ENCODE data around the gene CEPT1.

Gene CEPT1

DNA sequence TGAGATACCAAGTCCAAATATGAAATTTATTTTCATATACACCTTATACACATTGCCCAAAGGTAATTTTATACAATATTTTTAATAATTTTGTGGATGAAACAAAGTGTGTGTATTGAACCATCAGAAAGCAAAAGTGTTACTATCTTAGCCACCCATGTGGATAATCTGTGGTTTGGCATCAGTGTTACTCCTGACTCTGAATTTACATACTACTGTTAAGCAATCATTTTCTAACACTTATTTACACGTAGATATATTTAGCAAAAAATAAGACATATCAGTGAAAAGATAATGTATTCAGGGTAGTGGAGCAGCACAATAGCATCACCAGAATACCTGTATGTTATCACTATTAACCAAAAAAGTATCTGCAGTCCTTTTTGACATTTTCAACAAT lies 36.7 kb downstream of the CEPT1 start:
- no peak for DNase-seq (ENCODE audit: low read depth)
- no peak overlapping the region for H3K9ac ChIP-seq (ENCODE audit: low read length)
- peaks cover 64% of the 10 kb centered on the region for H3K36me3 ChIP-seq (ENCODE audit: control insufficient read depth, insufficient read depth, low read length, severe bottlenecking)
- H3K4me1 ChIP-seq (ENCODE audit: control insufficient read depth, insufficient read depth, low read length) = peaks cover 26% of the 10 kb centered on the region
- no peaks in the 10 kb centered on the region for H3K27me3 ChIP-seq (replicated peaks; ENCODE audit: control insufficient read depth, insufficient read depth, low read length)
- H3K9me3 ChIP-seq (ENCODE audit: control insufficient read depth, low read length) = no peaks in the 10 kb centered on the region
- H3K4me3 ChIP-seq (ENCODE audit: low read length) = no peak overlapping the region

DNA sequence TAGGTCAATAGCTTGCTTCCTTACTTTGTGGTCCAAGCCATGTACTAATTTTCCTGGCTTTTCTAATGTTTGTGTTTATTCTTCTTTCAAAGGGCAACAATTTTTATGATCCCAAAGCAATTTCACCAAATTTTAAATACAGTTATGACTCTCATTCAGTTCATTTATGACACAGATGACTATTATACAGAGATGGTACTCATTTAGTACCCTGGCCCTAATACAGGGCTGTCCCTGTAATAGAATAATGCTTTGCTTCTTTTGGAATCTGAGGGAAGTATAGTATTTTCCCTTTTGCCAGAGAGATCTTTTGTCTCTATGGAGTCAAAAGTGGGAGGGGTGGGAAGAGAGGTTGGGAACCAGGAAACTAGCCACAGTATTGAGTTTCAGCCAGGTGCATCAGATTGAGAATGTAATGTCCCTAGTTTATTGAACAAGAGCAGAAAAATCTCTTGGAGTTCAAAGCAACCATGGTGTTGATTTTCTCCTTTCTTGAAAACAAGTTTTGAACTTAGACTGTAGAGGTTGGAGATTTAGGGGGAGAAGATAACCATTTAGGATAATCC lies 40.0 kb downstream of the CEPT1 start:
- peaks cover 36% of the 10 kb centered on the region for H3K4me1 ChIP-seq (ENCODE audit: control insufficient read depth, insufficient read depth, low read length)
- no peak for DNase-seq (ENCODE audit: low read depth)

DNA sequence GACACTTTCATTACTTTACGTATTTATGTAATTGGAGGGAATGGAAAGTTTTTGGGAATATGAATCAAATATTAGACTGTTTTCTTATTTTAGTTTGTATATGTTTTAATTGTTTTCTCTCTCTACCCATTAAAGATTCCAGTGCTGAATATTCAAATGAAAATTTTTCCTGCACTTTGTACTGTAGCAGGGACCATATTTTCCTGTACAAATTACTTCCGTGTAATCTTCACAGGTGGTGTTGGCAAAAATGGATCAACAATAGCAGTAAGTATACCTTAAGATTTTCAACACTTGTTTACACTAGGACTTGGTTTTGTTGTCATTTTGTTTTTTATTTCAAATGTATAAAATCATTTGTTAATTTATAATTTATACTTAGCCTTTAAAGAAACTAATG lies 42.0 kb downstream of the CEPT1 start:
- Histone ChIP-seq H3K9ac (ENCODE audit: low read length) (no peak overlapping the region), H3K4me3 (ENCODE audit: low read length) (no peak overlapping the region), H3K4me1 (ENCODE audit: control insufficient read depth, insufficient read depth, low read length) (peaks cover 49% of the 10 kb centered on the region), H3K9me3 (ENCODE audit: control insufficient read depth, low read length) (no peaks in the 10 kb centered on the region), H3K36me3 (ENCODE audit: control insufficient read depth, insufficient read depth, low read length, severe bottlenecking) (peaks cover 75% of the 10 kb centered on the region), H3K27me3 (replicated peaks; ENCODE audit: control insufficient read depth, insufficient read depth, low read length) (no peaks in the 10 kb centered on the region)
- no peak for DNase-seq (ENCODE audit: low read depth)

More for the DNA sequence above, 40.0 kb downstream of the CEPT1 start:
- Histone ChIP-seq H3K4me3 (ENCODE audit: low read length) (no peak overlapping the region), H3K27me3 (replicated peaks; ENCODE audit: control insufficient read depth, insufficient read depth, low read length) (no peaks in the 10 kb centered on the region), H3K9ac (ENCODE audit: low read length) (peak overlapping the region; percentile 7), H3K36me3 (ENCODE audit: control insufficient read depth, insufficient read depth, low read length, severe bottlenecking) (peaks cover 69% of the 10 kb centered on the region), H3K9me3 (ENCODE audit: control insufficient read depth, low read length) (no peaks in the 10 kb centered on the region)

DNA sequence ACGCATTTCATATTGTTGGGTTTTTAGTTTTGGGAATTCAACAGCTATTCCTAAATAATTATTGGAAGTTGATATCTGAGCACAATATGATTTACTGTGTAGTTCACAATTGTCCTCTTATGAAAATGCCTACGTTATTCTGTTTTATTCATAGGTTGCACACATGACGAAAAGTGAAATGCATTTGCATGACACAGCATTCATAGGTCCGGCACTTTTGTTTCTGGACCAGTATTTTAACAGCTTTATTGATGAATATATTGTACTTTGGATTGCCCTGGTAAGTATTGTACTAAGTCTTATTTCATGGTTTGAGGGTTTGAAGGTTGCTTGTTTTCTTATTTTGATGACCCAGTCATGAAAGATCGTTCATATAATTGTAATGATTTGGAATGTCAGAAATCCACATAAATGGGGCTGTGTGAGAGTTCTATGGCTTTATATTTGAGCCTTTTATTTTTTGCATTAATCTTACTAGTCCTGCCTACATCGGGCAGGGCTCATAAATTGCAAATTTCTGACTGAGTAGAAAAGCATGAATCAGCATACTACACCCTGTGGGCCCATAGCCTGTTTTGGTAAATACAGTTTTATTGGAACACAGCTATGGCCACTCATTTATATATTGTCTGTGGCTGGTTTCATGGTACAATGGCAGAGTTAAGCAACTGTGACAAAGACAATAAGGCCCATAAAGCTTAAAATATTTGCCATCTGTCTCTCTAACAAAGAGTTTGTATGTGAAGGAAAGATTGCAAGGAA lies 43.5 kb downstream of the CEPT1 start:
- peaks cover 49% of the 10 kb centered on the region for H3K4me1 ChIP-seq (ENCODE audit: control insufficient read depth, insufficient read depth, low read length)
- H3K27me3 ChIP-seq (replicated peaks; ENCODE audit: control insufficient read depth, insufficient read depth, low read length) = no peaks in the 10 kb centered on the region
- peak; percentile 18 for DNase-seq (ENCODE audit: low read depth)
- H3K4me3 ChIP-seq (ENCODE audit: low read length) = no peak overlapping the region
- no peaks in the 10 kb centered on the region for H3K9me3 ChIP-seq (ENCODE audit: control insufficient read depth, low read length)
- H3K9ac ChIP-seq (ENCODE audit: low read length) = peak overlapping the region; percentile 13
- H3K36me3 ChIP-seq (ENCODE audit: control insufficient read depth, insufficient read depth, low read length, severe bottlenecking) = peaks cover 78% of the 10 kb centered on the region

DNA sequence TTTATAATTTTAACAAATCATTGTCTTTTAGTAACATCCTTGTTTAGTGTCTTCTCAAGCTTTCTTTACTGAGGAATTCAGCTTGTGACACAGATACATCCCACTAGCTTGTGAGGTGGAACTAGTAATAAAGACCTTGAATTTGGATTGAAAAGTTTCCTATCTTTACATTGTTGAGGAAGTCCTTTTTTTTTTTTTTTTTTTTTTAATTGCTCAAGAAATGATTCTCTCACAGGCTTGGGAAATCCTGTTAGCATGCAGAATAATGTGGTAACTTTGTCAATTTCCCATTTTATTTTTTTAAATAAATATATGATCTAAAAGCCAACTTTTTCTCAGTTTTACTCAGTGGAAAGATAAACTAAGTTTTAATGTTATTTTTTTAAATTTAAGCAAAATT lies 44.6 kb downstream of the CEPT1 start:
- peak overlapping the region; percentile 58 for H3K9ac ChIP-seq (ENCODE audit: low read length)
- H3K4me3 ChIP-seq (ENCODE audit: low read length) = no peak overlapping the region
- no peaks in the 10 kb centered on the region for H3K27me3 ChIP-seq (replicated peaks; ENCODE audit: control insufficient read depth, insufficient read depth, low read length)
- DNase-seq (ENCODE audit: low read depth) = no peak
- peaks cover 46% of the 10 kb centered on the region for H3K4me1 ChIP-seq (ENCODE audit: control insufficient read depth, insufficient read depth, low read length)
- no peaks in the 10 kb centered on the region for H3K9me3 ChIP-seq (ENCODE audit: control insufficient read depth, low read length)
- H3K36me3 ChIP-seq (ENCODE audit: control insufficient read depth, insufficient read depth, low read length, severe bottlenecking) = peaks cover 78% of the 10 kb centered on the region

DNA sequence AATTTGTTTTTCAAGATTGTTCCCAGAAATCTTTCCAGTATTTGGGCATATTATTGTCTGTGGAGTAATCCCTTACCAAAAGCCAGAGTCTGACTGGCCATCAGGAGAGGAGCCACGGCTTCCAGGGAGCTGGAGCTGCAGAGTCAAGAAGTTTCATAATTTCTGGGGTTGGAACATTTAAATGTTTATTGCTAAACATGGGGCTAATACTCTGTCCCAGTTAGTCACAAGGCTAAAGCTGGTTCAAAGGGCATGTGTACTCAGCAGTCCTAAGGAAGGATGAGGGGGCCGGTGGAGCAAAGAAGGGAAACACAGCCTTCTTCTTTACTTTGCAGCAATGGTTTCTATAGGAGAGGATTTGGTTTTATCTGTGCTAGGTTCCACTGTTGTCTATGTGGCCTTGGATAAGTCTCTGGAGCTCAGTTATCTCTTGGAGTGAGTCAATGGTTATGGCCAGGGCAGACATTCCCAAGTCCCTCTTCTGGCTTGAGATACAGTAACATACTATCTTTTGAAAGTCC lies 51.0 kb downstream of the CEPT1 start:
- DNase-seq (ENCODE audit: low read depth) = peak; percentile 42
- peak overlapping the region; percentile 84 for H3K9ac ChIP-seq (ENCODE audit: low read length)
- peaks cover 33% of the 10 kb centered on the region for H3K36me3 ChIP-seq (ENCODE audit: control insufficient read depth, insufficient read depth, low read length, severe bottlenecking)
- peaks cover 65% of the 10 kb centered on the region for H3K4me1 ChIP-seq (ENCODE audit: control insufficient read depth, insufficient read depth, low read length)
- peak overlapping the region; percentile 45 for H3K4me3 ChIP-seq (ENCODE audit: low read length)
- H3K9me3 ChIP-seq (ENCODE audit: control insufficient read depth, low read length) = no peaks in the 10 kb centered on the region
- H3K27me3 ChIP-seq (replicated peaks; ENCODE audit: control insufficient read depth, insufficient read depth, low read length) = no peaks in the 10 kb centered on the region

DNA sequence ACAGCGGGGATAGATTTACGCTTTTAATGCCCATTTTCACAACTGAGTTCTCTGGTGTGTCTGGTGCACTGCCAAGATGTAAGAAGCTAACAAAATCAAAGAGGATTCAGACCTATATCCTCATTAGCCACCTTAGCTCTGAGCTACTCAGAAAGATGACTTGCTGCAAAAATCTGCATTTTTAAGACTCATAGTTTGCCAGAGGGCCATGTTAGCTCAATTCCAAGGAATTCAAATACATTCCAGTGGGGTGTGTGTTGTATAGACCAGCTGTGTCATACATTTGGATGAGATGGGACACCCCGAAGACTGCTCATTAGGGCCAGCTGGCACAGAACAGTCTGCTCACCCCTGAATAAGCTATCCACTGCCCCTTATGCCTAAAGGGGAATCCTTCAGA lies 51.5 kb downstream of the CEPT1 start:
- peak; percentile 71 for DNase-seq (ENCODE audit: low read depth)
- H3K9ac ChIP-seq (ENCODE audit: low read length) = peak overlapping the region; percentile 84
- no peaks in the 10 kb centered on the region for H3K27me3 ChIP-seq (replicated peaks; ENCODE audit: control insufficient read depth, insufficient read depth, low read length)
- H3K4me3 ChIP-seq (ENCODE audit: low read length) = peak overlapping the region; percentile 45
- peaks cover 62% of the 10 kb centered on the region for H3K4me1 ChIP-seq (ENCODE audit: control insufficient read depth, insufficient read depth, low read length)
- H3K36me3 ChIP-seq (ENCODE audit: control insufficient read depth, insufficient read depth, low read length, severe bottlenecking) = peaks cover 28% of the 10 kb centered on the region
- no peaks in the 10 kb centered on the region for H3K9me3 ChIP-seq (ENCODE audit: control insufficient read depth, low read length)

DNA sequence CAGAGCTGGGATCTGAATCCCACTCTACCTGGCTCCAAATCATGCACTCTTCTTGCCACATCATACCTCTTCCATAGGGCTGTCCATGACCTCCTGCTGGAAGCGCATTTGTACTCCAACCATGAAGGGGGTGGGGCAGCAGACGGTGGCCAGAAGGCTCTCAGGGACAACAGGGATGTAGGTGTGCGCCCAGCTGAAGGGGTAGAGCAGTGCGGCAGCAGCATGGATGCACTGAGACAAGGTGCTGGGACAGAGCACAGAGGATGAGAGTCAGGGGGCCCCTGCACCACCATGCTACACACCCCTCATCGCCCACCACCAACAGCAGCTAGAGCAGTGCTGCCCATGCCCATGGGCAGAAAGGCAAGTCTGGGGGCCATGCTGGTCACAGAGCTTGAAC lies 52.1 kb downstream of the CEPT1 start:
- H3K4me3 ChIP-seq (ENCODE audit: low read length) = peak overlapping the region; percentile 45
- DNase-seq (ENCODE audit: low read depth) = no peak
- no peaks in the 10 kb centered on the region for H3K27me3 ChIP-seq (replicated peaks; ENCODE audit: control insufficient read depth, insufficient read depth, low read length)
- peak overlapping the region; percentile 84 for H3K9ac ChIP-seq (ENCODE audit: low read length)
- peaks cover 62% of the 10 kb centered on the region for H3K4me1 ChIP-seq (ENCODE audit: control insufficient read depth, insufficient read depth, low read length)
- H3K9me3 ChIP-seq (ENCODE audit: control insufficient read depth, low read length) = no peaks in the 10 kb centered on the region
- peaks cover 22% of the 10 kb centered on the region for H3K36me3 ChIP-seq (ENCODE audit: control insufficient read depth, insufficient read depth, low read length, severe bottlenecking)

DNA sequence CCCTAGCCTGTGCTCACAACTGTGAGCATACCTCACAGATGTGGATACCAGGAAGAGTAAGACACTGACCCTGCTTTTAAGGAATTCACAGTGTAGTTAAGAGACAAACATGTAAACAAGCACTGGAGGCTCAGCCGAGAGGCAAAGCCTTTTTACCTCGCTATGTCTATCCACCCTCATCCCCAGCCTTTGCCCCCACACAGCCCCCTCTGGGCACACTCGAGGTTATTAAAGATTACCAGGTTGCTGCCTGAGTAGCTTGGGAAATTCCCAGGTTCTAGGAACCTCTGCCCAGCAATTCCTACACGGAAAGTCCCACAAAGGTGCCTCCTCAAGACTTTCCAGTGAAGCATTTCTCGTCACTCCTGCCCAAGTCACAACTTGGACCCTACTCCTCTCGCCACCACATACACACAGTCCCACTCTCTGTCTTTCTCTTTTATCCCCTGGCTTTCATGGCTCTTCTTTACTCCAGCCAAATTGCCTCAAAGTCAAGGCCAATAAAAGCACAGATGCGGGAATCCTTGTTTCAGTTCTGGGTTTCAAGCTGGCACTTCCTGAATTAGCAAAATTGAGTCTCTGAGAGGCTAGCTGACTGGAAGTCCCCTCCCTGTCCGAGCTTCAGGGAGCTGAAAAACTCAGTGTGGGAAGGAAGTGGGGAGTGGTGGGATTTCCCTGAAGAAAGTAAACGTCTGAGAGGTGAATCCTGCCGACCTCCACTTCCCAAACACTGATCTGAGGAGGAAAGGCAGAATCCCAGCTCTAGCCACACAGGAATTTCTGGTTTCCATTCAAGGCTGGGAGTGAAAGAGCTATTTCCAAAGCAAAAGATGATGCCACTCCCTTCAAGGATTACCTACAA lies 52.9 kb downstream of the CEPT1 start:
- Histone ChIP-seq H3K27me3 (replicated peaks; ENCODE audit: control insufficient read depth, insufficient read depth, low read length) (no peaks in the 10 kb centered on the region), H3K9ac (ENCODE audit: low read length) (peak overlapping the region; percentile 84), H3K4me3 (ENCODE audit: low read length) (peak overlapping the region; percentile 45), H3K4me1 (ENCODE audit: control insufficient read depth, insufficient read depth, low read length) (peaks cover 68% of the 10 kb centered on the region), H3K36me3 (ENCODE audit: control insufficient read depth, insufficient read depth, low read length, severe bottlenecking) (peaks cover 14% of the 10 kb centered on the region), H3K9me3 (ENCODE audit: control insufficient read depth, low read length) (no peaks in the 10 kb centered on the region)
- peak; percentile 18 for DNase-seq (ENCODE audit: low read depth)

DNA sequence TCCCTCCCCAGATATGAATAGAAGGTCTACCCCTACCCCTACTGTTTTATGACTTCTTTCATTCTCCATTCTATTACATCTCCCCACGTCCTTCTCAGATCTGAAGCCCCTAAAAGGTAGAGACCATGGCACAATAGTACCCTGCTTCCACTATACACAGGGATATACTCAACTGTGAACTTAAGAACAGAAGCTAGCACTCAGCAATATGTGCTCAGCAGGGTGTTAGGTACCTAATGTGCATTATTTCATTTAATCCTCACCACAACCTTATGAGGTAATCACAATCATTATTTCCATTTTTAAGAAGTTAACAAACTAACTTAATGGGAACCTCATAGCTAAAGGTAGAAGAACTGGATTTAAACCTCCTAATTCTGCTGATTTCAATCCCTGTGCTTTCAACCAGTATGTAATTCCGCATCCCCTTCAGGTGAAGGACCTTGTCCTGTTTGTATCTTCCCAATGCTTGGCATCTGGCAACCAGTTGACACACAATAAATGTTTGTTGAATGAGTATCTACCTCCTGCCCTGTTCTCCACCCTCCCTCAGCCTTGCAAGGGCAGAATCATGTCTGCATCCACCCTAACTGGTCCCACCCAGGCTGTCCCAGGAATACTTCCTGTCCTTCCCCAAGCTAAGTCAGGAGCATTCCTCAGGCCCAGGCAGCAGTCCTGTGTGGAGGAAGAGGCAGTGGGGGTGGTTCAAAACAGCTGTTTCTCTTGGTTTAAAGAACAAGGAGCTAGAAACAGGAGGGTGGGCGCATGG lies 53.9 kb downstream of the CEPT1 start:
- DNase-seq (ENCODE audit: low read depth) = no peak
- Histone ChIP-seq H3K4me1 (ENCODE audit: control insufficient read depth, insufficient read depth, low read length) (peaks cover 71% of the 10 kb centered on the region), H3K36me3 (ENCODE audit: control insufficient read depth, insufficient read depth, low read length, severe bottlenecking) (peaks cover 4% of the 10 kb centered on the region), H3K27me3 (replicated peaks; ENCODE audit: control insufficient read depth, insufficient read depth, low read length) (no peaks in the 10 kb centered on the region), H3K9ac (ENCODE audit: low read length) (peak overlapping the region; percentile 84), H3K4me3 (ENCODE audit: low read length) (no peak overlapping the region), H3K9me3 (ENCODE audit: control insufficient read depth, low read length) (no peaks in the 10 kb centered on the region)

Data from adipocyte (in vitro differentiated cells).